Effector memory CD8-positive, alpha-beta T cell (primary cell): Measurements from ENCODE around the gene L3MBTL4.
"Not testable (repeated sequence)": the region's sequence is repeated elsewhere in the genome, so short reads cannot be mapped to it uniquely, and the experiment has no call there.

Source experiments
- ATAC-seq: fragments of 150-1000 bp; cut with Tn5 transposase; replicated peaks from 2 replicates; pipeline ENCODE4 v1.10.0; 2021; ENCODE audit warnings: mild to moderate bottlenecking, moderate library complexity
- DNase-seq, 3 experiments: peaks; one replicate each; pipeline ENCODE4 v3.0.0; 2021
- H3K27ac Mint-ChIP-seq, 2 donors: one replicate each; pipeline ENCODE4 v1.8.0; 2022; ENCODE audit warnings: mild to moderate bottlenecking in 2 of 2, mixed read lengths in 2 of 2, moderate library complexity in 2 of 2
- H3K27me3 Mint-ChIP-seq, 2 donors: one replicate each; pipeline ENCODE4 v1.8.0; 2022; ENCODE audit warnings: mixed read lengths in 2 of 2
- H3K36me3 Mint-ChIP-seq: one replicate; pipeline ENCODE4 v1.8.0; 2022; ENCODE audit warnings: mild to moderate bottlenecking, moderate library complexity, mixed read lengths; ENCODE audit not compliant: insufficient read depth
- H3K4me1 Mint-ChIP-seq, 2 donors: one replicate each; pipeline ENCODE4 v1.8.0; 2022; ENCODE audit warnings: low read depth in 2 of 2, mixed read lengths in 2 of 2
- H3K4me3 Mint-ChIP-seq, 2 donors: one replicate each; pipeline ENCODE4 v1.8.0; 2022; ENCODE audit warnings: mild to moderate bottlenecking in 2 of 2, mixed read lengths in 2 of 2, moderate library complexity in 2 of 2
- H3K9me3 Mint-ChIP-seq, 2 donors: one replicate each; pipeline ENCODE4 v1.8.0; 2022; ENCODE audit warnings: mixed read lengths in 2 of 2

The L3MBTL4 gene

GRCh38 chr18:6139007-6139406 is 275.7 kb downstream of the L3MBTL4 start:
- ATAC-seq (no peak), DNase-seq (no peak)
- Mint-ChIP-seq H3K9me3 (peaks cover 6 to 7% of the 10 kb centered on the region in 2 donors), H3K4me1 (no peaks in the 10 kb centered on the region), H3K4me3 (no peak overlapping the region), H3K27me3 (no peaks in the 10 kb centered on the region), H3K36me3 (no peaks in the 10 kb centered on the region), H3K27ac (no peak overlapping the region)

- H3K4me3 Mint-ChIP-seq, DNase-seq, H3K27me3 Mint-ChIP-seq, H3K36me3 Mint-ChIP-seq, ATAC-seq, H3K4me1 Mint-ChIP-seq, H3K27ac Mint-ChIP-seq: not testable (repeated sequence)
- H3K9me3 Mint-ChIP-seq: peaks cover 7 to 12% of the 10 kb centered on the region in 2 donors
Measured at GRCh38 chr18:6135901-6136300, 278.8 kb downstream of the L3MBTL4 start.

GRCh38 chr18:6135029-6135428 is 279.7 kb downstream of the L3MBTL4 start:
- not testable (repeated sequence) for H3K4me3 Mint-ChIP-seq, H3K36me3 Mint-ChIP-seq, H3K4me1 Mint-ChIP-seq, H3K27me3 Mint-ChIP-seq, ATAC-seq, H3K27ac Mint-ChIP-seq, DNase-seq
- peaks cover 7 to 12% of the 10 kb centered on the region in 2 donors for H3K9me3 Mint-ChIP-seq

- Mint-ChIP-seq H3K27me3 (no peaks in the 10 kb centered on the region), H3K4me3 (no peak overlapping the region), H3K4me1 (no peaks in the 10 kb centered on the region), H3K27ac (no peak overlapping the region), H3K36me3 (no peaks in the 10 kb centered on the region), H3K9me3 (peaks cover 11 to 20% of the 10 kb centered on the region in 2 donors)
- DNase-seq (no peak), ATAC-seq (no peak)
Measured at GRCh38 chr18:6132751-6133368, 281.9 kb downstream of the L3MBTL4 start.

GRCh38 chr18:6120820-6121279 is 293.9 kb downstream of the L3MBTL4 start:
- Mint-ChIP-seq H3K9me3 (peaks cover 13 to 21% of the 10 kb centered on the region in 2 donors), H3K27me3 (no peaks in the 10 kb centered on the region)

GRCh38 chr18:6119761-6120160 is 294.9 kb downstream of the L3MBTL4 start:
- ATAC-seq: no peak
- Mint-ChIP-seq H3K36me3 (peaks cover 3% of the 10 kb centered on the region), H3K9me3 (peaks cover 18 to 24% of the 10 kb centered on the region in 2 donors), H3K27ac (no peak overlapping the region), H3K4me3 (no peak overlapping the region), H3K4me1 (no peaks in the 10 kb centered on the region), H3K27me3 (no peaks in the 10 kb centered on the region)
- no peak for DNase-seq

More at GRCh38 chr18:6120820-6121279, 293.9 kb downstream of the L3MBTL4 start:
- DNase-seq (no peak), ATAC-seq (no peak)
- Mint-ChIP-seq H3K36me3 (peaks cover under 1% of the 10 kb centered on the region), H3K4me3 (no peak overlapping the region), H3K4me1 (no peaks in the 10 kb centered on the region), H3K27ac (no peak overlapping the region)

GRCh38 chr18:6118080-6118479 is 296.6 kb downstream of the L3MBTL4 start:
- H3K36me3 Mint-ChIP-seq: peaks cover 3% of the 10 kb centered on the region
- H3K4me3 Mint-ChIP-seq: no peak overlapping the region
- no peak for ATAC-seq
- H3K27me3 Mint-ChIP-seq: no peaks in the 10 kb centered on the region
- H3K9me3 Mint-ChIP-seq: peaks cover 18 to 22% of the 10 kb centered on the region in 2 donors
- H3K27ac Mint-ChIP-seq: no peak overlapping the region
- no peak for DNase-seq
- no peaks in the 10 kb centered on the region for H3K4me1 Mint-ChIP-seq

GRCh38 chr18:6115710-6116109 is 299.0 kb downstream of the L3MBTL4 start:
- DNase-seq (no peak), ATAC-seq (no peak)
- Mint-ChIP-seq H3K9me3 (peaks cover 17 to 22% of the 10 kb centered on the region in 2 donors), H3K36me3 (peaks cover 3% of the 10 kb centered on the region), H3K27ac (no peak overlapping the region), H3K27me3 (no peaks in the 10 kb centered on the region), H3K4me3 (no peak overlapping the region), H3K4me1 (no peaks in the 10 kb centered on the region)

- no peak overlapping the region for H3K27ac Mint-ChIP-seq
- DNase-seq (no peak), ATAC-seq (no peak)
- peaks cover 3% of the 10 kb centered on the region for H3K36me3 Mint-ChIP-seq
- no peaks in the 10 kb centered on the region for H3K27me3 Mint-ChIP-seq
- H3K9me3 Mint-ChIP-seq: peaks cover 18 to 31% of the 10 kb centered on the region in 2 donors
- no peak overlapping the region for H3K4me3 Mint-ChIP-seq
- H3K4me1 Mint-ChIP-seq: no peaks in the 10 kb centered on the region
Measured at GRCh38 chr18:6113650-6114049, 301.1 kb downstream of the L3MBTL4 start.

GRCh38 chr18:6111726-6112125 is 303.0 kb downstream of the L3MBTL4 start:
- DNase-seq (no peak), ATAC-seq (no peak)
- peaks cover 17 to 24% of the 10 kb centered on the region in 2 donors for H3K9me3 Mint-ChIP-seq
- H3K4me3 Mint-ChIP-seq: no peak overlapping the region
- H3K36me3 Mint-ChIP-seq: peaks cover 3% of the 10 kb centered on the region
- H3K27me3 Mint-ChIP-seq: no peaks in the 10 kb centered on the region
- no peaks in the 10 kb centered on the region for H3K4me1 Mint-ChIP-seq
- no peak overlapping the region for H3K27ac Mint-ChIP-seq

- Mint-ChIP-seq H3K4me1 (no peaks in the 10 kb centered on the region), H3K27ac (no peak overlapping the region), H3K36me3 (no peaks in the 10 kb centered on the region), H3K27me3 (no peaks in the 10 kb centered on the region), H3K9me3 (peaks cover 8 to 19% of the 10 kb centered on the region in 2 donors), H3K4me3 (no peak overlapping the region)
- ATAC-seq (no peak), DNase-seq (no peak)
Measured at GRCh38 chr18:6109743-6110142, 305.0 kb downstream of the L3MBTL4 start.

GRCh38 chr18:6107794-6108193 is 306.9 kb downstream of the L3MBTL4 start:
- no peaks in the 10 kb centered on the region for H3K27me3 Mint-ChIP-seq
- H3K4me1 Mint-ChIP-seq: no peaks in the 10 kb centered on the region
- no peak for DNase-seq
- no peaks in the 10 kb centered on the region for H3K36me3 Mint-ChIP-seq
- H3K4me3 Mint-ChIP-seq: no peak overlapping the region
- peaks cover 5 to 10% of the 10 kb centered on the region in 2 donors for H3K9me3 Mint-ChIP-seq
- no peak for ATAC-seq
- H3K27ac Mint-ChIP-seq: no peak overlapping the region

GRCh38 chr18:6106091-6106685 is 308.5 kb downstream of the L3MBTL4 start:
- no peak overlapping the region for H3K4me3 Mint-ChIP-seq
- H3K27ac Mint-ChIP-seq: no peak overlapping the region
- no peaks in the 10 kb centered on the region for H3K36me3 Mint-ChIP-seq
- no peaks in the 10 kb centered on the region for H3K4me1 Mint-ChIP-seq
- no peak for ATAC-seq
- peaks cover 9 to 10% of the 10 kb centered on the region in 2 donors for H3K9me3 Mint-ChIP-seq
- no peak for DNase-seq
- H3K27me3 Mint-ChIP-seq: no peaks in the 10 kb centered on the region

- no peak overlapping the region for H3K4me3 Mint-ChIP-seq
- DNase-seq (no peak), ATAC-seq (no peak)
- H3K27me3 Mint-ChIP-seq: no peaks in the 10 kb centered on the region
- no peak overlapping the region for H3K27ac Mint-ChIP-seq
- H3K36me3 Mint-ChIP-seq: no peaks in the 10 kb centered on the region
- H3K4me1 Mint-ChIP-seq: no peaks in the 10 kb centered on the region
- peaks cover 0 to 8% of the 10 kb centered on the region in 2 donors for H3K9me3 Mint-ChIP-seq
Measured at GRCh38 chr18:6103741-6104140, 311.0 kb downstream of the L3MBTL4 start.
